Fibroblast of skin of back (primary cell): ENCODE measurements around the gene ZNF444.
"Not testable (repeated sequence)": the region's sequence is repeated elsewhere in the genome, so short reads cannot be mapped to it uniquely, and the experiment has no call there.

Experiments
- DNase-seq: peaks from one replicate; pipeline ENCODE4 v3.0.0-alpha.2; 2013

The ZNF444 gene

GRCh38 chr19:56189785-56190184, 48.7 kb downstream of the ZNF444 start:
- no peak for DNase-seq

- DNase-seq: no peak
Observed at GRCh38 chr19:56191115-56191514, 50.0 kb downstream of the ZNF444 start.

- no peak for DNase-seq
Observed at GRCh38 chr19:56191711-56192110, 50.6 kb downstream of the ZNF444 start.

- DNase-seq: no peak
Observed at GRCh38 chr19:56193981-56194640, 53.0 kb downstream of the ZNF444 start.

GRCh38 chr19:56197646-56198045, 56.6 kb downstream of the ZNF444 start, which contains the start of gene ZSCAN5B:
Gene ZSCAN5B, minus strand, starts transcription at chr19:56197783. Its CDS starts 4,731 bp downstream, at chr19:56193052.
- DNase-seq: not testable (repeated sequence)

GRCh38 chr19:56199687-56200086, 58.6 kb downstream of the ZNF444 start:
- no peak for DNase-seq

- DNase-seq: no peak
Observed at GRCh38 chr19:56201973-56202372, 60.9 kb downstream of the ZNF444 start, which contains the start of gene ZSCAN5C. Gene ZSCAN5C, plus strand, starts transcription at chr19:56202273. Its CDS starts 3,641 bp downstream, at chr19:56205914.

- not testable (repeated sequence) for DNase-seq
Observed at GRCh38 chr19:56207581-56207980, 66.5 kb downstream of the ZNF444 start.

GRCh38 chr19:56209091-56209490, 68.0 kb downstream of the ZNF444 start:
- DNase-seq: no peak

GRCh38 chr19:56210036-56210435, 68.9 kb downstream of the ZNF444 start:
- not testable (repeated sequence) for DNase-seq
